ENCODE measurements around the gene CHORDC1.
"Not testable (repeated sequence)": the region's sequence is repeated elsewhere in the genome, so short reads cannot be mapped to it uniquely, and the experiment has no call there.

CHORDC1 gene

GRCh38 chr11:90222459-90223247, at the start of gene CHORDC1:
Gene CHORDC1 (minus strand): TSS chr11:90223049. CDS start chr11:90222954, 95 bp downstream.
- in situ Hi-C loops (cut with MboI; ENCODE audit: low sequenced_read_pairs), result no loop called here

- in situ Hi-C loops (cut with MboI; ENCODE audit: low sequenced_read_pairs), result no loop called here
These were observed 34.3 kb upstream of the CHORDC1 start for GRCh38 chr11:90257158-90257525.

DNA sequence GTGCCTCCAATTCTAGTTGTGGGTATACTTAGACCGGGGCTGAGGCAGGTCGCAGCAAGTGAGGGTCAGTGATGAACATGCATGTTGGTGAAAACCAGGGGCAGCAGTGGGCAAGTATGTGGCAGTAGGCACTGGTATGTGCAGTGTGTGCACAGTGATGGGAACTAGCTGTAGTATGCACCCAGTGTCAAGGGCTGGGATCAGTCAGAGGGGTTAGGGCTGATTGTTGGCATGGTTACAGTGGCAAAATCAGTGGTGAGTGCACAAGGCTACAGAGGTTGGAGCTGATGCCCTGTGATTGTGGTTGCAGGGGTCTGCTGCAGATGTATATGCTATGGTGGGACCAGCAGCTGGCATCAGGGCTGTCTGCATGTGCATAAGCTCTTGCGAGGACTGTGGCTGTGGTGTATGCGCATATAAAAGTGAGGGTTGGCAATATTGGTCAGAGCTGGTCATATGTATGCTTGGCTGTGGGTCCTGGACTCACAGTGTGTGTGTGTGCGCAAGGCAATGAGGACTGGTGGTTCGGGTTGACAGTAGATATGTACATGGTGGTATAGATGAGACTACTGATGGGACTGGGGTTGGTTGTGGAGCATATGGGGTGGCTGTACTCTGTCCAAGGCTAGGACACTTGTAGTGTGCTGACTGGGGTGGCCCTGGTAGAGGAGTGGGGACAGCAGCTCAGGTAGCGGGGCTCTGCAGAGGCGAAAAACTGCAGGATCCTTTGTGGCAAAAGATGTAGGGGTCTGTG, 33.7 kb upstream of the CHORDC1 start:
- in situ Hi-C loops (cut with MboI; ENCODE audit: low sequenced_read_pairs), result no loop called here

DNA sequence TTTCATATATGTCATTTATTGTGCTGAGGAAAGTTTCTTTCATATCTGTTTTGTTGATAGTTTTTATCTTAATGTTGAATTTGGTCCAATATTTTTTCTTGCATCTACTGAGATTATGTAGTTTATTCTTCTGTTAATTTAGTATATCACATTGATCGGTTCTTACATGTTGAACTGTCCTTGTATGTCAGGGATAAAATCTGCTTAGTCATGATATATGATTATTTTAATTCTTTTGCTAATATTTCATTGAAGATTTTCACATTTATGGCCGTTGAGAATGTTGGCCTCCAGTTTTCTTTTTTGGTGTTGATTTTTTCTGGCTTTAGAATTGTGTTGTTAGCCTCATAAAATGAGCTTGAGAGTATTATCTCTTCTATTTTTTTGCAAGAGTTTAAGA, 31.2 kb upstream of the CHORDC1 start:
- in situ Hi-C loops (cut with MboI; ENCODE audit: low sequenced_read_pairs), result no loop called here

DNA sequence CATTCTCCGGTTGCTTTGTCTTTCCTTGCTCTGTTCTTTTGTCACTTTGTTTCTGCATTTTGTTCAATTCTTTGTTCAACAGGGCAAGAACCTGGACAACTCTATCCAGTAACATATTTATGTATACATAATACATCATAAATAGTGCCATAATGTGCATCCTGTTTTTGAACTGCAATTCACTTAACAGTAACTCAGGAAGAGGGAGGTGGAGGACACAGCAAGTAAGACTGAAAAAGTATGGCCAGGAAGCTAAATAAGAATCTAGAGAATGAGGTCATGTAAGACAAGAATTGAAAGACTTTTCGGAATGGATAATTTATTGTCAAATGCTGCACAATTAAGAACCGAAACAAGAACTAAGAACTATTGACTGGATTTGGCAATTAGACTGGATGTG, 29.2 kb upstream of the CHORDC1 start:
- in situ Hi-C loops (cut with MboI; ENCODE audit: low sequenced_read_pairs), result no loop called here

DNA sequence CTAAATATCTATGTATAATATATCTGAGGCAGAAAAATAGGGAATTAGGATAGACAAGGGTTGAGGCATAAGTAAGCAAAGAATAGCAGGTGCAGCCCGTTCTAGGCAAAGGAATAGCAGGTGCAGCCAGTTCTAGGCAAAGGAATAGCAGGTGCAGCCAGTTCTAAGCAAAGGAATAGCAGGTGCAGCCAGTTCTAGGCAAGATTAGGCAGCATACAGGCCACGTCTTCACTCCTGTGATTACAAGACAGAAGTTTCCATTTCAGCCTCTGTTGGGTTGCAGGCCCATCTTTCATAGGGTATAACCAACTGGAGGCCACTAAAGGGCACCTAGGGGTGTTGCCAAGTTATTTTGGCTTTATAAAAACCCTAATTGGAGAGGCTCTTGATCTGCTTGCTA, 28.8 kb upstream of the CHORDC1 start:
- in situ Hi-C loops (cut with MboI; ENCODE audit: low sequenced_read_pairs), result no loop called here

DNA sequence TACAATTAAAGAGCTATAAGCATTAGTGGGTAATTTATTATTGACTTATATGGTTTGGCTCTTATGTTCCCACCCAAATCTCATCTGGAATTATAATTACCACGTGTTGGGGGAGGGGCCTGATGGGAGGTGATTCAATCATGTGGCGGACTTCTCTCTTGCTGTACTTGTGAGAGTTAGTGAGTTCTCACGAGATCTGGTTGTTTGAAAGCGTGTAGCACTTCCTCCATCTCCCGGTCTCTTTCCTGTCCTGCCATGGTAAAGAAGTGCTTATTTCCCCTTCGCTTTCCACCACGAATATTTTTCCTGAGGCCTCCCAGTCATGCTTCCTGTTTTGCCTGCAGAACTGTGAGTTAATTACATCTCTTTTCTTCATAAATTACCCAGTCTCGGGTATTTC, 28.1 kb upstream of the CHORDC1 start:
- in situ Hi-C loops (cut with MboI; ENCODE audit: low sequenced_read_pairs), result no loop called here

- in situ Hi-C loops (cut with MboI; ENCODE audit: low sequenced_read_pairs), result no loop called here
These were observed 23.6 kb upstream of the CHORDC1 start for GRCh38 chr11:90246468-90246867.

- in situ Hi-C loops (cut with MboI; ENCODE audit: low sequenced_read_pairs), result no loop called here
These were observed 20.7 kb upstream of the CHORDC1 start for GRCh38 chr11:90243534-90243933.

DNA sequence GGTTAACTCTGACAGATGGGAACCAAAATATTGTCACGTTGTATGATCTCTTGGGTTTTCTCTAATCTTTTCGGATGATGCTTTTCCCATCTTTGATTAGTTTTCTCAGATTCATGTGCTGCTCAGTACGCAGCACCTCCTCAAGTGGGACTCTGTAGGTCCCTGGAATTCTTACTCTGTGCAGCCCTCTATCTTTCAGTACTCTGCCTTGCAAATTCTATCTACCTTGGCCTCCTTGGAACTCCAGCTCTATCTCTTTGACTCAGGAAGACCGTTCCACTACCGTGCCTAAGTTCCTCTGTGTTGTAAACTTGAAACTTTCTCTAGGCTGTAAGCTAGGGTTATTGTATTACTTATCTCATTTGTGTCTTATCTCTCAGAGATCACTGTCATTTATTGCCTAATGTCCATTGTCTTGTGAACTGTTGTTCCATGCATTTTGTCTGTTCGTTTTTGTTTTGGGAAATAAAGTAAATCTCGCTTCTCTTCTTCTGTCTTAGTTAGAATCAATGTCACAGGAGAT, 20.1 kb upstream of the CHORDC1 start:
- in situ Hi-C loops (cut with MboI; ENCODE audit: low sequenced_read_pairs), result no loop called here

DNA sequence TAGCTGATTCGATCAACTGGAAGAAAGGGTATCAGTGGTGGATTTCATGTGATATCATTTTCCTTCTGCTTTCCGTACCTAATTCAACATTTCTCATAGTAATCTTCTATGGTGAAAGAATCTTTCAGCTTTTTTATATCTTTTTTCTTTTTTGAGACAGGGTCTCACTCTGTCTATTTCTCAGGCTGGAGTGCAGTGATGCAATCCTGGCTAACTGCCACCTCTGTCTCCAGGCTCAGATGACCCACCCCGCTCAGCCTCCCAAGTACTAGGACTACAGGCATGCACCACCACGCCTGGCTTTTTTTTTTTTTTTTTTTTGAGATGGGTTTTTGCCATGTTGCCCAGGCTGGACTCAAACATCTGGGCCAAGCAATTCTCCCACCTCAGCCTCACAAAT, 18.6 kb upstream of the CHORDC1 start:
- in situ Hi-C loops (cut with MboI; ENCODE audit: low sequenced_read_pairs), result no loop called here

- in situ Hi-C loops (cut with MboI; ENCODE audit: low sequenced_read_pairs), result not testable (repeated sequence)
These were observed 17.3 kb upstream of the CHORDC1 start for GRCh38 chr11:90239967-90240636.

DNA sequence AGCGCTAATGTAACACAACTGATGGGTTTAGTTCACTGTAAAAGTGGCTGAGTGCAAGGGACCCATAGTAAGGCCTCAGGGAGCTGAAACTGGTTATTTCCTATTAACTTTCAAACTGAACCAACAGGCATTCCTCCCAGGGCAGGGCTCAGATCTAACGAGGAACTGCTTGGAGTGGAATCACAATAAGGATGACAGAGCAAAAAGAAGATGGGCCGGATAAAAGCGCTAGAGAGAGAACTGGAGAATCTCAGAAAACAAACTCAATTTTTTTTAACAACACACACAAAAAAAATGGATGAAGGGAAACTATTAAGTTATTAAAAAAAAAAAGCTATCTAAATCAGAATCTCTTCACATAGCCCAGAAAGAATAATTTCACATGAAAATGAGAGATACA, 14.2 kb upstream of the CHORDC1 start:
- in situ Hi-C loops (cut with MboI; ENCODE audit: low sequenced_read_pairs), result no loop called here

DNA sequence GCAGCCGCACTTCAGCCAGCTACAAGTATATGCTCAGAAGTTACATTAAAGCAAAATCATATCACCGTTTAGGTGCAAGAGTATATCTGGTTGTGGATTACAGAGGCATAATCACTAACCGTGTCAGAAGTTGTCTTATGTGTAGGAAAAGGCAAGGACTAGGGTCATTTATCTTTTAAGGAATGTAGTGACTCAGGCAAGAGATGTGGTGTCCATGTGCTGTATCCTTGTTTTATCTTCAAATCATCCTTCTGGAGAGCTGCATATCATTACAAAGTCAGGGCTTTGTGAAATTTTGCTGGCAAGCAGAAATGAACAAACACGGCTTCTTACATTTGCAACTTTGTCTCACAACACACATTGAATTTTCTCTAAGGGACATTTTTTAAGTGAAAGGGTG, 12.7 kb upstream of the CHORDC1 start:
- in situ Hi-C loops (cut with MboI; ENCODE audit: low sequenced_read_pairs), result no loop called here

- in situ Hi-C loops (cut with MboI; ENCODE audit: low sequenced_read_pairs), result no loop called here
These were observed 12.1 kb upstream of the CHORDC1 start for GRCh38 chr11:90234977-90235376.

- in situ Hi-C loops (cut with MboI; ENCODE audit: low sequenced_read_pairs), result no loop called here
These were observed 6.9 kb upstream of the CHORDC1 start for GRCh38 chr11:90229791-90230190.

DNA sequence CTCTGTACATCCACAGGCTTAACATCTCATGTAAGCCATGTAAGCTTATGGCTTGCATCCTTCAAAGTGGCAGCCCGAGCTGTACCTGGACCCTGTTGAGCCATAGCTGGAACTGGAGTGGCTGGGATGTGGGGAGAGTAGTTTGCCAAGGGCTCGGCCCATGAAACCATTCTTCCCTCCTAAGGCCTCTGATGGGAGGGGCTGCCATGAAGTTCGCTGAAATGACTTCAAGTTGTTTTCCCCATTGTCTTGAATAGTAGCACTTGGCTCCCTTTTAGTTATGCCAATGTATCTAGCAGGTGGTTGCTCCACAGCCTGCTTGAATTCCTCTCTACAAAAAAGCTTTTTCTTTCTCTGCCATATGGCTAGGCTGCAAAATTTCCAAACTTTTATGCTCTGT, 5.2 kb upstream of the CHORDC1 start:
- in situ Hi-C loops (cut with MboI; ENCODE audit: low sequenced_read_pairs), result no loop called here

DNA sequence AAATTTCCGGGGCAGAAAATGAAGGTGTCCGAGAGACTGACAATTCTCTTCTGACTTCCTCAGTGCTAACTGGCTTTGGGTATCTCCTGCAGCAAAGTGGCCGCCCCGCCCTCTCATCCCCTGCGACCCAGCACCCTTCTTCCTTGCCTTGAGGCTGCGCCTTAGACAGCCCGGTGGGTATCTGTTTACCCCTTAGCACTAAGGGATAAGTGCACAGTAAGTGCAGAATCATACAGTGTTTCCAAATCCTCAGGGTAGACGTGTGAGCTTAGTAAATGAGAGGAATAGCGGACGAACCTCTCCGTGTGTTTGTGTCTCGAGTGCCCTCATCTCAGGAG, 368 bp upstream of the CHORDC1 start:
- in situ Hi-C loops (cut with MboI; ENCODE audit: low sequenced_read_pairs), result no loop called here

DNA sequence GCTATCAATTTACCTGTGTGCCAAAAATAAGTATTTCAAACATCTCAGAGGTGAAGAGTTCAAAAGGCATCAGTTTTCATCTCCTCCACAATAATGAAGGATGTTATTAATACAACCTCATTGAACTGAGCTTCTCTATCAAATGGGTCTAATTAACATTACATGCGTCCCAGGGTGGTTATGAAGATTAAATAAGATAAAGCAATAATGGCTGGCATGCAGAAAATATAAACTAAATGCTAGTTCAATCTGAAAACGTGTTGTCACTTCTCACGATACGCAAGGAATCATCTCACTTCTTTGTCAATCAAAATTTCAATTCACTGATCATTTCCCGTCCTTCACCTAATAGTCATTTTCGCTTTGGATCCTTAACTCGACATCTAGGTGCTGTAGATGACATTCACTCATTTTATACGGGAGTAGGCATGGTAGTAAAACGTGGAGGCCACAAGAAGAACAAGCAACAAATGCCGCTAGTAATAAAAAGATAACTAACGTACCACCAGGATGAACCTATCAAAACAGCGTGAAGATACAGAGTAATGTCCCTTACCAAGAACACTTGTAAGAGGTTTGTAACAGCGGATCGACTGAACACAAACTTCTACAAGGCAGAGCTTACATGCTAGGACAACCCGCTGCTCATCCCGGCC, 918 bp downstream of the CHORDC1 start:
- in situ Hi-C loops (cut with MboI; ENCODE audit: low sequenced_read_pairs), result no loop called here

- in situ Hi-C loops (cut with MboI; ENCODE audit: low sequenced_read_pairs), result no loop called here
These were observed 2.5 kb downstream of the CHORDC1 start for GRCh38 chr11:90220391-90220790.

GRCh38 chr11:90219438-90219837, 3.4 kb downstream of the CHORDC1 start:
- in situ Hi-C loops (cut with MboI; ENCODE audit: low sequenced_read_pairs), result no loop called here

Measured in hTERT RPE-1 (cell line).